GM12865 (cell line): ENCODE measurements around the gene ACAP2.

Source experiments
- DNase-seq: peaks from one replicate; pipeline ENCODE4 v3.0.0; 2010; ENCODE audit warnings: low read depth
- H3K4me3 ChIP-seq: 2 replicates; pipeline ENCODE4 v1.5.1; 2011; ENCODE audit warnings: mild to moderate bottlenecking, low read depth, low read length, control low read depth
- CTCF ChIP-seq: IDR thresholded peaks from 2 replicates; pipeline ENCODE4 v1.5.1; 2011; ENCODE audit warnings: low read length, control low read depth, low read depth, inconsistent platforms; ENCODE audit not compliant: insufficient read depth; ENCODE audit errors: missing control alignments

The ACAP2 gene

GRCh38 chr3:195248281-195248680 lies 194.5 kb downstream of the ACAP2 start:
- H3K4me3 ChIP-seq: no peak overlapping the region
- DNase-seq: no peak
- TF ChIP-seq CTCF: no peak

- DNase-seq: no peak
- no peak for TF ChIP-seq CTCF
- H3K4me3 ChIP-seq: no peak overlapping the region
Observed at GRCh38 chr3:195247863-195248189, 195.0 kb downstream of the ACAP2 start.

GRCh38 chr3:195247086-195247862 lies 195.5 kb downstream of the ACAP2 start:
- DNase-seq: no peak
- TF ChIP-seq CTCF: no peak
- no peak overlapping the region for H3K4me3 ChIP-seq

GRCh38 chr3:195246581-195246995 lies 196.2 kb downstream of the ACAP2 start:
- no peak for DNase-seq
- H3K4me3 ChIP-seq: no peak overlapping the region
- no peak for TF ChIP-seq CTCF

- no peak for TF ChIP-seq CTCF
- DNase-seq: no peak
- H3K4me3 ChIP-seq: no peak overlapping the region
Observed at GRCh38 chr3:195245531-195245951, 197.3 kb downstream of the ACAP2 start.

- TF ChIP-seq CTCF: no peak
- DNase-seq: no peak
- no peak overlapping the region for H3K4me3 ChIP-seq
Observed at GRCh38 chr3:195241592-195242355, 201.0 kb downstream of the ACAP2 start.
